Sigmoid colon (tissue), 7 donors: ENCODE results near the gene DGKI. TPM values are rescaled to one million over a fixed set of nuclear protein-coding genes. Genes with fewer than 3 reads are reported as not detected.
A peak's percentile ranks its signal among the peaks of the same experiment; 100 is the strongest.

Experiments
- DNase-seq: peaks from one replicate; pipeline ENCODE4 v3.0.0-alpha.2; 2019
- H3K27ac ChIP-seq, 4 donors: fragments of 200-600 bp; sonication (generic); one replicate each; pipeline ENCODE4 v1.5.1; 2016 to 2019; ENCODE audit warnings: mild to moderate bottlenecking in 1 of 4
- H3K27me3 ChIP-seq, 3 donors: fragments of 200-600 bp; sonication (generic); one replicate each; pipeline ENCODE4 v1.5.1; 2019; ENCODE audit warnings: mild to moderate bottlenecking in 1 of 3
- H3K36me3 ChIP-seq, 4 donors: fragments of 200-600 bp; sonication (generic); one replicate each; pipeline ENCODE4 v1.5.1; 2016 to 2019
- H3K4me1 ChIP-seq, 4 donors: fragments of 200-600 bp; sonication (generic); one replicate each; pipeline ENCODE4 v1.5.1; 2017 to 2019
- H3K4me3 ChIP-seq, 4 donors: fragments of 200-600 bp; sonication (generic); one replicate each; pipeline ENCODE4 v1.5.1; 2017 to 2019; ENCODE audit warnings: mild to moderate bottlenecking in 2 of 4, moderate library complexity in 1 of 4
- H3K9me3 ChIP-seq, 4 donors: fragments of 200-600 bp in 3 of 4; sonication (generic) in 3 of 4; one replicate each; pipeline versions ENCODE4 v1.5.1 to v1.6.1; 2013 to 2019
- CTCF ChIP-seq, 4 experiments: fragments of 450-650 bp in 3 of 4; fragments of 200-600 bp in 1 of 4; IDR thresholded peaks; one replicate each; pipeline ENCODE4 v1.5.1; 2016 to 2019; ENCODE audit warnings: antibody characterized with exemption in 4 of 4, mild to moderate bottlenecking in 3 of 4, moderate library complexity in 2 of 4
- EP300 ChIP-seq, 4 donors: sonication (generic); formaldehyde crosslinking; IDR thresholded peaks; one replicate each; pipeline ENCODE4 v1.6.1; 2017; ENCODE audit warnings: antibody characterized with exemption in 4 of 4
- POLR2A ChIP-seq, 2 donors: fragments of 450-650 bp; IDR thresholded peaks; one replicate each; pipeline ENCODE4 v1.6.1; 2016; ENCODE audit warnings: antibody characterized with exemption in 2 of 2, mild to moderate bottlenecking in 2 of 2, moderate library complexity in 2 of 2
- POLR2AphosphoS5 ChIP-seq, 4 donors: sonication (generic); formaldehyde crosslinking; IDR thresholded peaks; one replicate each; pipeline ENCODE4 v1.6.1; 2017; ENCODE audit warnings: antibody characterized with exemption in 4 of 4
- WGBS, 2 donors: extraction: QIAGEN DNeasy Blood & Tissue Kit; methylation state at CpG; one replicate each; pipeline ENCODE4 v1.1.7; 2013; 5-methylcytosine and 5-hydroxymethylcytosine counted together
- intact Hi-C: fragments of 100-400 bp; cut with DNase I; formaldehyde crosslinking; loops from one replicate; pipeline ENCODE4 v1.15.1; 2023
- polyA plus RNA-seq, 3 donors: library from polyadenylated mRNA; stranded (reverse); fragments of 200-250 nt; gene quantifications; one replicate each; pipeline ENCODE4 v1.2.3, GENCODE V29; 2013
- total RNA-seq, 4 donors: library from RNA; depleted of rRNA; stranded (reverse); fragments of >200 nt; gene quantifications; one replicate each; pipeline ENCODE4 v1.1.0, GENCODE V29; 2016
- donor health status: healthy with polysubstance abuse.
- donor health status: Bipolar disorder and iron deficiency.
- donor health status: healthy.

DGKI gene
- total and polyA plus RNA-seq, 7 donors: 0.17 to 7.6 (median 1.0) TPM; not detected in 1

DNA sequence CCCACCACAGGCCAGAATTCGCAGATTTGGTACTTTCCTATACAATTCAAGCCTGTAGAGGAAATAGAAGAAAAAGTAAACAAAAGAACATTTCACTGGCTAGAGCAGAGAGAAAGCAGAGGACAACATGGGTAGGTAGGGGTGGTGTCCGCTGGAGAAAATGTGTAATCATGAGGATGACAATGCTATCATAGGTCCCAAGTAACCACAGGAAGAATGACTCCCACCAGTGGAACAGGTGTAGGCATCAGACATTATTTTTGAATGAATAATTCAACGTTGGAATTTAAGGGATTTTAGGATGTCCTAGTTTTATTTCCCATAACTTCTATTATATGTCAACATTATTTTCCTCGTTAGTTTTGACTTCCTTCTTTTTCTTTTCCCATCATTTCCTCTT lies 248.9 kb downstream of the DGKI start:
- DNase-seq: no peak
- no peak overlapping the region for H3K27ac ChIP-seq
- intact Hi-C loops: no loop called here
- 49 to 71% methylated on average over 4 of the region's 4 CpGs for WGBS, 2 donors
- no peaks in the 10 kb centered on the region for H3K9me3 ChIP-seq
- TF ChIP-seq EP300 (IDR thresholded peaks at IDR 0.05): no peak
- no peak for TF ChIP-seq CTCF (IDR thresholded peaks at IDR 0.05)
- TF ChIP-seq POLR2AphosphoS5 (IDR thresholded peaks at IDR 0.05): no peak
- no peak for TF ChIP-seq POLR2A (IDR thresholded peaks at IDR 0.05)
- no peaks in the 10 kb centered on the region for H3K4me1 ChIP-seq
- H3K4me3 ChIP-seq: no peak overlapping the region
- no peaks in the 10 kb centered on the region for H3K27me3 ChIP-seq
- H3K36me3 ChIP-seq: no peaks in the 10 kb centered on the region

GRCh38 chr7:137593115-137593711 lies 253.6 kb downstream of the DGKI start:
- no peak for DNase-seq
- no peak overlapping the region for H3K4me3 ChIP-seq
- H3K27me3 ChIP-seq: no peaks in the 10 kb centered on the region
- H3K36me3 ChIP-seq: no peaks in the 10 kb centered on the region
- H3K9me3 ChIP-seq: no peaks in the 10 kb centered on the region
- 74 to 83% methylated on average over 5 of the region's 5 CpGs for WGBS, 2 donors
- intact Hi-C loops: loop anchor here (2.0 to 5.0 kb wide), 4 partner anchors 136 to 1931 kb away; partner anchors contain the start of gene STMP1
- TF ChIP-seq POLR2A (IDR thresholded peaks at IDR 0.05) (no peak), EP300 (IDR thresholded peaks at IDR 0.05) (no peak), CTCF (IDR thresholded peaks at IDR 0.05) (no peak), POLR2AphosphoS5 (IDR thresholded peaks at IDR 0.05) (no peak)
- H3K27ac ChIP-seq: no peak overlapping the region
- H3K4me1 ChIP-seq: peaks cover 0 to 36% (median 32%) of the 10 kb centered on the region in 4 donors

- TF ChIP-seq EP300 (IDR thresholded peaks at IDR 0.05) (no peak), POLR2A (IDR thresholded peaks at IDR 0.05) (no peak), CTCF (IDR thresholded peaks at IDR 0.05) (peak; percentile 64 to 83 (median 72)), POLR2AphosphoS5 (IDR thresholded peaks at IDR 0.05) (peak in 1 of 4 donors; percentile 21)
- peak; percentile 80 for DNase-seq
- 13 to 41% methylated on average over 6 of the region's 6 CpGs for WGBS, 2 donors
- Histone ChIP-seq H3K36me3 (no peaks in the 10 kb centered on the region), H3K4me3 (no peak overlapping the region), H3K4me1 (peaks cover 0 to 36% (median 32%) of the 10 kb centered on the region in 4 donors), H3K27ac (peak overlapping the region in 3 of 4 donors; percentile 56 to 63 (median 57)), H3K27me3 (no peaks in the 10 kb centered on the region), H3K9me3 (no peaks in the 10 kb centered on the region)
- intact Hi-C loops: loop anchor here (1.0 to 5.0 kb wide), 5 partner anchors 136 to 1930 kb away; partner anchors contain the start of gene STMP1
Measured at GRCh38 chr7:137592232-137592896, 254.4 kb downstream of the DGKI start.

DNA sequence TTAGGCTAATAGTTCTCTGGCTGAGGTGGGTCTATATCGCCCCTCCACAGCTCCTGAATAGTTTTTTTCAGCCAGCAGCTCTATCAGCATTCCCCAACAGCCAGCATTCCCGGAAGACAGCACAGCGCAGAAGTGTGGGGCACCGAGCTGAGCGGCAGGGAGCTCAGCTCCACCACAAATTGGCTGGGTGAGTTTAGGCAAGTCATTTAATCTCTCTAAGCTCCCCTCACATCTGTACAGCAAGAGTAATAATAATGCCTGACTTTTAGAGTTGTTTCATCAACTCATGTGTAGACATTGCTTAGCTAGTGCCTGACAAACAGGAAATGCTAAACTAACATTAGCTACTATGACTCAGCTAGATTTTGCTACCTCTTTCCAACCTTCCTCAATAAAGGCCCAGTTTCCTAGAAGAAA lies 255.3 kb downstream of the DGKI start:
- no peak overlapping the region for H3K4me3 ChIP-seq
- H3K27ac ChIP-seq: peak overlapping the region in 3 of 4 donors; percentile 56 to 63 (median 57)
- TF ChIP-seq POLR2AphosphoS5 (IDR thresholded peaks at IDR 0.05) (no peak), POLR2A (IDR thresholded peaks at IDR 0.05) (no peak), CTCF (IDR thresholded peaks at IDR 0.05) (no peak), EP300 (IDR thresholded peaks at IDR 0.05) (no peak)
- no peaks in the 10 kb centered on the region for H3K9me3 ChIP-seq
- 81 to 85% methylated on average over 5 of the region's 5 CpGs for WGBS, 2 donors
- intact Hi-C loops: loop anchor here (5.0 kb wide), 3 partner anchors 1184 to 1929 kb away; partner anchors contain the start of gene STMP1
- H3K4me1 ChIP-seq: peaks cover 0 to 36% (median 32%) of the 10 kb centered on the region in 4 donors
- no peaks in the 10 kb centered on the region for H3K27me3 ChIP-seq
- no peak for DNase-seq
- no peaks in the 10 kb centered on the region for H3K36me3 ChIP-seq
